Kidney epithelial cell (primary cell): ENCODE measurements around the gene UGT2A3. TPM values are rescaled to one million over a fixed set of nuclear protein-coding genes. Genes with fewer than 3 reads are reported as not detected.

Source experiments
- DNase-seq: peaks from one replicate; pipeline ENCODE4 v3.0.0-alpha.2; 2010; ENCODE audit warnings: low read depth
- H3K27me3 ChIP-seq: 2 replicates; pipeline ENCODE4 v1.6.0; 2011; ENCODE audit warnings: low read length; ENCODE audit not compliant: control insufficient read depth, insufficient read depth
- H3K36me3 ChIP-seq: 2 replicates; pipeline ENCODE4 v1.5.1; 2011; ENCODE audit warnings: low read length; ENCODE audit not compliant: control insufficient read depth, insufficient read depth
- H3K4me3 ChIP-seq: 2 replicates; pipeline ENCODE4 v1.5.1; 2011; ENCODE audit warnings: low read depth, mild to moderate bottlenecking, control low read depth, low read length
- total RNA-seq: library from RNA; depleted of rRNA; stranded (reverse); fragments of >200 nt; gene quantifications from 2 replicates; pipeline ENCODE4 v1.2.3, GENCODE V29; 2015
- TF ChIP-seq, protein P1 (sequence below): IDR thresholded peaks from 2 replicates; pipeline ENCODE4 v1.5.1; 2011; ENCODE audit warnings: mild to moderate bottlenecking, moderate library complexity, low read length, control low read depth, inconsistent platforms; ENCODE audit not compliant: insufficient read depth, poor library complexity, severe bottlenecking

UGT2A3 gene
- not detected in 2 replicates for total RNA-seq

DNA sequence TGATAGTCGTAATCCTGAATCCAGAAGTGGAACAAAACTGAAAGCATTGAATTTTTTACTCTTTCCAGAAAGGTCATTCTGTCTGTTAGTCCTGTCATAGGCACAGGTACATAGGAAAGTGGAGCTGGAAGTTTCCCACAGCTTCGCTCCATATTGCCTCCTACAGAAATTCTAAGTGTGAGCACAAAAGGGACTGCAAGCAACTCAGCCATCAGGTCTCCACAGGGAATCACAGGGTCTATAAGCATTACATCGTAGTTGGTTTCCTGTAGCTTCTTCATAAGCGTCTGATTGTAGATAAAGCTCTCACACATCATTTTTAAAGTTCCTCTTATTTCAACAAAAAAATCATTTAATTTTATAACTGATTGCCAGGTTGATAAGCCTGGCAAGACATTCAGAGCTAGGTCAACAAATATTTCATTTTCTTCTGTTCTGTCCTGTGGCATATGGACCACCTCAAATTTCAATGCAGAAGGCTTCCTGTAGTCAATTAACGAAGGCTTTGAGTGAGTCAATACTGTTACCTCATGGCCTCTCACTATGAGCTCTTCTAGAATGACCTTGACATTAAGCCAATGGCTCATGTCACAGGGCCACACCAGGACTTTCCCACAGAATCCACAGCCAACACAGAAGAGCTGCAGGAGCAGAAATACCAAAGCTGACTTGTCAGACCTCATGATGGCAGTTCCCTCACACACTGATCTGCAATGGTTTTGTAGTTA, at the start of gene UGT2A3:
Gene UGT2A3 (minus strand): TSS at position 727 of the 728 bp plus-strand sequence. CDS start 44 bp downstream, at position 683.
- Histone ChIP-seq H3K27me3 (no peaks in the 10 kb centered on the region), H3K4me3 (no peak within 1 kb of the TSS), H3K36me3 (no peaks in the 10 kb centered on the region)
- TF ChIP-seq, protein P1, sequence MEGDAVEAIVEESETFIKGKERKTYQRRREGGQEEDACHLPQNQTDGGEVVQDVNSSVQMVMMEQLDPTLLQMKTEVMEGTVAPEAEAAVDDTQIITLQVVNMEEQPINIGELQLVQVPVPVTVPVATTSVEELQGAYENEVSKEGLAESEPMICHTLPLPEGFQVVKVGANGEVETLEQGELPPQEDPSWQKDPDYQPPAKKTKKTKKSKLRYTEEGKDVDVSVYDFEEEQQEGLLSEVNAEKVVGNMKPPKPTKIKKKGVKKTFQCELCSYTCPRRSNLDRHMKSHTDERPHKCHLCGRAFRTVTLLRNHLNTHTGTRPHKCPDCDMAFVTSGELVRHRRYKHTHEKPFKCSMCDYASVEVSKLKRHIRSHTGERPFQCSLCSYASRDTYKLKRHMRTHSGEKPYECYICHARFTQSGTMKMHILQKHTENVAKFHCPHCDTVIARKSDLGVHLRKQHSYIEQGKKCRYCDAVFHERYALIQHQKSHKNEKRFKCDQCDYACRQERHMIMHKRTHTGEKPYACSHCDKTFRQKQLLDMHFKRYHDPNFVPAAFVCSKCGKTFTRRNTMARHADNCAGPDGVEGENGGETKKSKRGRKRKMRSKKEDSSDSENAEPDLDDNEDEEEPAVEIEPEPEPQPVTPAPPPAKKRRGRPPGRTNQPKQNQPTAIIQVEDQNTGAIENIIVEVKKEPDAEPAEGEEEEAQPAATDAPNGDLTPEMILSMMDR, result no peak
- DNase-seq, result peak; percentile 56

DNA sequence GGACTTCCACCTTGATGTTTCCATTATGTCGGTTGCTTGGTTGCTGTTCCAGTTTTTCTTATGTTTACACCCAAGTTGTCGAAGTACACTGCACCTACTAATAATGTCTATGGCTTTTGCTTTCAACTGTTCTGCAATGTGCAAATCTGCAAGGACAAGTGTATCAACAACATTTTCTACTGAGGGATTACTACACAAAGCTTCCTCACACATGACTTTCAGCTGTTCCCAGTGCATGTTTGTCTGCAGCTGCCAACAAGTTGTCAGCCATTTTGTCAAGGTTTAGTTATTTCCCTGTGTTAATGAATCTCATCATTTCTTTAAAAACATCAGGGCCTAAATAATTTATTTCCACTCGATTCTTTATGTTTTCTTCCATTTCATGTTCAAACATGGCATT, 45.4 kb upstream of the UGT2A3 start:
- TF ChIP-seq, protein P1, result no peak
- no peak for DNase-seq
- Histone ChIP-seq H3K27me3 (no peaks in the 10 kb centered on the region), H3K36me3 (no peaks in the 10 kb centered on the region), H3K4me3 (no peak overlapping the region)

GRCh38 chr4:68995292-68995691, 43.7 kb upstream of the UGT2A3 start:
- H3K27me3 ChIP-seq, result no peaks in the 10 kb centered on the region
- TF ChIP-seq, protein P1, result no peak
- no peak overlapping the region for H3K4me3 ChIP-seq
- no peaks in the 10 kb centered on the region for H3K36me3 ChIP-seq
- no peak for DNase-seq

GRCh38 chr4:68987007-68987406, 35.4 kb upstream of the UGT2A3 start:
- no peak for DNase-seq
- TF ChIP-seq, protein P1, result no peak
- Histone ChIP-seq H3K36me3 (no peaks in the 10 kb centered on the region), H3K4me3 (no peak overlapping the region), H3K27me3 (no peaks in the 10 kb centered on the region)

GRCh38 chr4:68985442-68985841, 33.8 kb upstream of the UGT2A3 start:
- TF ChIP-seq, protein P1, result no peak
- no peak for DNase-seq
- Histone ChIP-seq H3K4me3 (no peak overlapping the region), H3K27me3 (no peaks in the 10 kb centered on the region), H3K36me3 (no peaks in the 10 kb centered on the region)

DNA sequence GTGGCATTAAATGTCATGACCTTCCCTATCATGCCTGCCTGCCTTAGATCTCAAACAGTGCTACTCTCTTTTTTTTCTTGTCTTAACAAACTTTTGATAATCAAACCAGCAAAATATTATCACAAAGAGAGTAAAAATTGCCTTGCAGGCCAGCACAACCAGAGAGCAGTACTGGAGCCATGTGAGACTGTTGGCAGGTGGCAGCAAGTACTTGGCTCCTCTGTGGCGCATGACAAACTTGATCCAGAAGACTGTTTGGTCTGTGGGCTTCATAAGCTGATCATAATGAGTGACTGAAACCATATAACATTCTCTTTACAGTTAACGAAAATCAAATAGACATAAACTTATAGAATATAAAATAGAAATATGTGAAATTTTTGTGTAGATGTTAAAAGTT, 33.3 kb upstream of the UGT2A3 start:
- Histone ChIP-seq H3K27me3 (no peaks in the 10 kb centered on the region), H3K4me3 (no peak overlapping the region), H3K36me3 (no peaks in the 10 kb centered on the region)
- TF ChIP-seq, protein P1, result no peak
- DNase-seq, result no peak
